ENCODE measurements around the gene SLC48A1. TPM values are rescaled to one million over a fixed set of nuclear protein-coding genes. Genes with fewer than 3 reads are reported as not detected.

Gene SLC48A1
- total and polyA plus RNA-seq, 4 donors: 16.8 to 31.3 (median 20.7) TPM

- Histone ChIP-seq H3K4me1 (ENCODE audit: control insufficient read depth in 5 of 5, insufficient read depth in 5 of 5, low read length in 5 of 5) (peaks cover 9 to 38% (median 23%) of the 10 kb centered on the region in 5 donors), H3K36me3 (ENCODE audit: control insufficient read depth in 4 of 4, insufficient read depth in 4 of 4, low read length in 4 of 4) (no peaks in the 10 kb centered on the region), H3K9ac (ENCODE audit: insufficient read depth in 1 of 2, low read length in 2 of 2) (no peak overlapping the region), H3K27ac (ENCODE audit: low read depth in 1 of 2, low read length in 1 of 2) (peak overlapping the region; percentile 29 to 89), H3K9me3 (ENCODE audit: control insufficient read depth in 4 of 4, insufficient read depth in 3 of 4, low read length in 3 of 4) (no peaks in the 10 kb centered on the region), H3K27me3 (ENCODE audit: control insufficient read depth in 3 of 3, insufficient read depth in 3 of 3, low read length in 2 of 3) (no peaks in the 10 kb centered on the region), H3K4me3 (peak overlapping the region; percentile 62)
- no peak for ATAC-seq (ENCODE audit: insufficient read depth, low FRiP score)
- TF ChIP-seq CTCF (IDR thresholded peaks at IDR 0.05; ENCODE audit: control extremely low read depth, extremely low read depth): no peak
- no peak for DNase-seq
- 44 to 70% methylated on average over 7 of the region's 7 CpGs for WGBS, 2 donors
These were observed 15.6 kb upstream of the SLC48A1 start for GRCh38 chr12:47757364-47757839.

GRCh38 chr12:47757840-47758583, 15.0 kb upstream of the SLC48A1 start:
- Histone ChIP-seq H3K36me3 (ENCODE audit: control insufficient read depth in 4 of 4, insufficient read depth in 4 of 4, low read length in 4 of 4) (no peaks in the 10 kb centered on the region), H3K9me3 (ENCODE audit: control insufficient read depth in 4 of 4, insufficient read depth in 3 of 4, low read length in 3 of 4) (no peaks in the 10 kb centered on the region), H3K4me3 (peak overlapping the region; percentile 62), H3K4me1 (ENCODE audit: control insufficient read depth in 5 of 5, insufficient read depth in 5 of 5, low read length in 5 of 5) (peaks cover 6 to 37% (median 23%) of the 10 kb centered on the region in 5 donors), H3K9ac (ENCODE audit: insufficient read depth in 1 of 2, low read length in 2 of 2) (no peak overlapping the region), H3K27me3 (ENCODE audit: control insufficient read depth in 3 of 3, insufficient read depth in 3 of 3, low read length in 2 of 3) (no peaks in the 10 kb centered on the region), H3K27ac (ENCODE audit: low read depth in 1 of 2, low read length in 1 of 2) (peak overlapping the region; percentile 76 to 89)
- 25 to 31% methylated on average over 18 to 20 of the region's 20 CpGs for WGBS, 2 donors
- DNase-seq: peak in 1 of 3 donors; percentile 41
- ATAC-seq (ENCODE audit: insufficient read depth, low FRiP score): no peak
- no peak for TF ChIP-seq CTCF (IDR thresholded peaks at IDR 0.05; ENCODE audit: control extremely low read depth, extremely low read depth)

GRCh38 chr12:47758584-47758833, 14.5 kb upstream of the SLC48A1 start:
- H3K27ac ChIP-seq (ENCODE audit: low read depth in 1 of 2, low read length in 1 of 2): peak overlapping the region; percentile 76 to 89
- DNase-seq (no peak), ATAC-seq (ENCODE audit: insufficient read depth, low FRiP score) (no peak)
- H3K27me3 ChIP-seq (ENCODE audit: control insufficient read depth in 3 of 3, insufficient read depth in 3 of 3, low read length in 2 of 3): no peaks in the 10 kb centered on the region
- no peaks in the 10 kb centered on the region for H3K36me3 ChIP-seq (ENCODE audit: control insufficient read depth in 4 of 4, insufficient read depth in 4 of 4, low read length in 4 of 4)
- no peak for TF ChIP-seq CTCF (IDR thresholded peaks at IDR 0.05; ENCODE audit: control extremely low read depth, extremely low read depth)
- H3K9me3 ChIP-seq (ENCODE audit: control insufficient read depth in 4 of 4, insufficient read depth in 3 of 4, low read length in 3 of 4): no peaks in the 10 kb centered on the region
- peaks cover 6 to 34% (median 23%) of the 10 kb centered on the region in 5 donors for H3K4me1 ChIP-seq (ENCODE audit: control insufficient read depth in 5 of 5, insufficient read depth in 5 of 5, low read length in 5 of 5)
- H3K9ac ChIP-seq (ENCODE audit: insufficient read depth in 1 of 2, low read length in 2 of 2): no peak overlapping the region
- peak overlapping the region; percentile 55 for H3K4me3 ChIP-seq
- 2% methylated on average over 5 to 10 of the region's 10 CpGs for WGBS, 2 donors
